Activated CD8-positive, alpha-beta memory T cell treated with anti-CD3 and anti-CD28 coated beads for 24 hours (primary cell): ENCODE measurements around the gene HEBP1.
"Not testable (repeated sequence)": the region's sequence is repeated elsewhere in the genome, so short reads cannot be mapped to it uniquely, and the experiment has no call there.

Source experiments
- DNase-seq: peaks from one replicate; pipeline ENCODE4 v3.0.0-alpha.2; 2020

Gene HEBP1

GRCh38 chr12:12999959-13000615 lies at the start of gene HEBP1:
TSS of gene HEBP1 (minus strand) at chr12:13000265. CDS start at chr12:13000114, 151 bp downstream.
- peak; percentile 99 for DNase-seq

- DNase-seq: no peak
Measured at GRCh38 chr12:13049816-13050215, 49.8 kb upstream of the HEBP1 start.

GRCh38 chr12:13046964-13047363 lies 46.9 kb upstream of the HEBP1 start:
- DNase-seq: no peak

GRCh38 chr12:13045816-13046215 lies 45.8 kb upstream of the HEBP1 start:
- no peak for DNase-seq

- DNase-seq: no peak
Measured at GRCh38 chr12:13044906-13045299, 44.8 kb upstream of the HEBP1 start.

- DNase-seq: peak; percentile 91
Measured at GRCh38 chr12:13044002-13044905, 44.2 kb upstream of the HEBP1 start, which contains the start of gene FAM234B. TSS of gene FAM234B (plus strand) at chr12:13044381. CDS start at chr12:13044404, 23 bp downstream.

- DNase-seq: no peak
Measured at GRCh38 chr12:13042666-13043230, 42.7 kb upstream of the HEBP1 start.

GRCh38 chr12:13041224-13041623 lies 41.2 kb upstream of the HEBP1 start:
- DNase-seq: no peak

GRCh38 chr12:13039328-13039956 lies 39.4 kb upstream of the HEBP1 start:
- no peak for DNase-seq

GRCh38 chr12:13038491-13039161 lies 38.6 kb upstream of the HEBP1 start:
- DNase-seq: no peak

GRCh38 chr12:13036881-13037280 lies 36.8 kb upstream of the HEBP1 start:
- DNase-seq: no peak

- DNase-seq: not testable (repeated sequence)
Measured at GRCh38 chr12:13035335-13035734, 35.3 kb upstream of the HEBP1 start.

GRCh38 chr12:13033476-13033875 lies 33.4 kb upstream of the HEBP1 start:
- DNase-seq: no peak

GRCh38 chr12:13032164-13032563 lies 32.1 kb upstream of the HEBP1 start:
- no peak for DNase-seq

- no peak for DNase-seq
Measured at GRCh38 chr12:13030541-13031291, 30.7 kb upstream of the HEBP1 start.

GRCh38 chr12:13028825-13029570 lies 28.9 kb upstream of the HEBP1 start:
- no peak for DNase-seq

- DNase-seq: no peak
Measured at GRCh38 chr12:13027508-13027907, 27.4 kb upstream of the HEBP1 start.

GRCh38 chr12:13027032-13027431 lies 27.0 kb upstream of the HEBP1 start:
- DNase-seq: no peak

GRCh38 chr12:13026286-13026685 lies 26.2 kb upstream of the HEBP1 start:
- DNase-seq: no peak

GRCh38 chr12:13024531-13024916 lies 24.5 kb upstream of the HEBP1 start:
- no peak for DNase-seq
